Activated T-helper 9 cell treated with anti-CD3 and anti-CD28 coated beads, Interleukin-2, amount 50 U/mL, for 16 hours (primary cell): ENCODE data around the gene ABCC1.
"Not testable (repeated sequence)": the region's sequence is repeated elsewhere in the genome, so short reads cannot be mapped to it uniquely, and the experiment has no call there.

Experiments used
- DNase-seq: peaks from one replicate; pipeline ENCODE4 v3.0.0-alpha.2; 2020; ENCODE audit warnings: low read depth

ABCC1 gene

GRCh38 chr16:15946257-15947044, 3.0 kb upstream of the ABCC1 start:
- no peak for DNase-seq

GRCh38 chr16:15947983-15948509, 1.4 kb upstream of the ABCC1 start:
- no peak for DNase-seq

- DNase-seq: no peak
Measured at GRCh38 chr16:15948532-15949209, 745 bp upstream of the ABCC1 start.

GRCh38 chr16:15950161-15950854, 892 bp downstream of the ABCC1 start:
- DNase-seq: peak; percentile 19

GRCh38 chr16:15950869-15951268, 1.5 kb downstream of the ABCC1 start:
- no peak for DNase-seq

- DNase-seq: no peak
Measured at GRCh38 chr16:15951852-15952251, 2.4 kb downstream of the ABCC1 start.

- no peak for DNase-seq
Measured at GRCh38 chr16:15952265-15952711, 2.9 kb downstream of the ABCC1 start.

GRCh38 chr16:15953477-15953876, 4.1 kb downstream of the ABCC1 start:
- no peak for DNase-seq

GRCh38 chr16:15953929-15954813, 4.8 kb downstream of the ABCC1 start:
- DNase-seq: no peak

- no peak for DNase-seq
Measured at GRCh38 chr16:15954814-15955151, 5.4 kb downstream of the ABCC1 start.

- DNase-seq: no peak
Measured at GRCh38 chr16:15955425-15955824, 6.0 kb downstream of the ABCC1 start.

GRCh38 chr16:15956106-15956505, 6.7 kb downstream of the ABCC1 start:
- DNase-seq: not testable (repeated sequence)

- no peak for DNase-seq
Measured at GRCh38 chr16:15958703-15959348, 9.4 kb downstream of the ABCC1 start.

- DNase-seq: no peak
Measured at GRCh38 chr16:15960124-15960971, 10.9 kb downstream of the ABCC1 start.

GRCh38 chr16:15961060-15961511, 11.7 kb downstream of the ABCC1 start:
- DNase-seq: peak; percentile 51

- no peak for DNase-seq
Measured at GRCh38 chr16:15961571-15962090, 12.2 kb downstream of the ABCC1 start.

GRCh38 chr16:15963307-15963910, 14.0 kb downstream of the ABCC1 start:
- no peak for DNase-seq

GRCh38 chr16:15966420-15966819, 17.0 kb downstream of the ABCC1 start:
- DNase-seq: no peak

- DNase-seq: no peak
Measured at GRCh38 chr16:15966836-15967546, 17.6 kb downstream of the ABCC1 start.
